ENCODE results near the gene FBXO10.

DNA sequence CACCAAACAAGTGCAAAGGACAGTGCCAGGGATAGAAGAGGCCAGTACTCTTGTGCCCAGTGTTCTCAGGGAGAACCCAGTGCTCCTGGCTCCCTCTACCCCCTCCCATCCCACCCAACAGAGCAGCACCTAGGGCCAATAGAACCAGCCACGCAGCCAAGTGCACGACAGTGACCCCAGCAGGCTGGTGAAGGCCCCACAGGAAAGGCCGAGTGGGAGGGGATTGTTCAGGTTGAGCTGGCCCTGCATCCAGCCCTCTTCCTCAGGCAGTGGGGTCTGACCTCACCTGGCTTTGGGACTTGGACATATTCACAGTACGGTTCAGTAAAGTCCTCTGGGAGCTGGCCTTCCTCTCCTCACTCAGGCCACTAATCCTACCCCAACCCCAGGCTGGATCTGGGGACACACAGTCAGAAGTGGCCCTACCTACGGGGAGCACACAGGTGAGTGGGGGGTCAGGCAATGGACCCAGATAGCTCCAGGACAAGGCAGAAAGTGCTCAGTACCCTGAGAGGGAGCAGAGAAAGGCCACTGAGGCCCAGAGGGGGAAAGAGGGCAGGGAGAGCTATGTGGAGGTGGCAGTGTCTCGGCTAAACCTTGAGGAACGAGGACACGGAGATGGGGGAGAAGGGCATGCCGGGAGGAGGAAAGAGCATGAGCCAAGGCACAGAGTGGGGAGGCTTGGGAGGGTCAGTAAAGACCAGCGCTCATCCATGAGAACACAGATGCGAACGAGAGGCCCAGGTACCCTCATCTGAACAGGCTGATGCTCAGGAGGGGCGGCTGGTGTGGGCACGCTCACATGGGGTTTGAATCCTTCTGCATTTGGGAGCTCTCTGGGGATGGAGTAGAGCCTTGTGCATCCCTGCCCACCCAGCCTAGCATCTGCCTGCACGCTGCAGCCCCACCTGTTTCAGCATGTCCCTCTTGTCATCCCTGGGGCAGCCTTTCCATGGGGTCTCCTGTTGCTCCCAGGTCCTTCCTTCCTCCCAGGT is 64.9 kb downstream of the FBXO10 start:
- TF ChIP-seq, protein P1, sequence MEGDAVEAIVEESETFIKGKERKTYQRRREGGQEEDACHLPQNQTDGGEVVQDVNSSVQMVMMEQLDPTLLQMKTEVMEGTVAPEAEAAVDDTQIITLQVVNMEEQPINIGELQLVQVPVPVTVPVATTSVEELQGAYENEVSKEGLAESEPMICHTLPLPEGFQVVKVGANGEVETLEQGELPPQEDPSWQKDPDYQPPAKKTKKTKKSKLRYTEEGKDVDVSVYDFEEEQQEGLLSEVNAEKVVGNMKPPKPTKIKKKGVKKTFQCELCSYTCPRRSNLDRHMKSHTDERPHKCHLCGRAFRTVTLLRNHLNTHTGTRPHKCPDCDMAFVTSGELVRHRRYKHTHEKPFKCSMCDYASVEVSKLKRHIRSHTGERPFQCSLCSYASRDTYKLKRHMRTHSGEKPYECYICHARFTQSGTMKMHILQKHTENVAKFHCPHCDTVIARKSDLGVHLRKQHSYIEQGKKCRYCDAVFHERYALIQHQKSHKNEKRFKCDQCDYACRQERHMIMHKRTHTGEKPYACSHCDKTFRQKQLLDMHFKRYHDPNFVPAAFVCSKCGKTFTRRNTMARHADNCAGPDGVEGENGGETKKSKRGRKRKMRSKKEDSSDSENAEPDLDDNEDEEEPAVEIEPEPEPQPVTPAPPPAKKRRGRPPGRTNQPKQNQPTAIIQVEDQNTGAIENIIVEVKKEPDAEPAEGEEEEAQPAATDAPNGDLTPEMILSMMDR (IDR thresholded peaks at IDR 0.05; ENCODE audit: insufficient read depth, low read length), result no peak
- no peak for TF ChIP-seq SPI1 (IDR thresholded peaks at IDR 0.05; ENCODE audit: borderline replicate concordance, low read depth)
- TF ChIP-seq, protein P2, sequence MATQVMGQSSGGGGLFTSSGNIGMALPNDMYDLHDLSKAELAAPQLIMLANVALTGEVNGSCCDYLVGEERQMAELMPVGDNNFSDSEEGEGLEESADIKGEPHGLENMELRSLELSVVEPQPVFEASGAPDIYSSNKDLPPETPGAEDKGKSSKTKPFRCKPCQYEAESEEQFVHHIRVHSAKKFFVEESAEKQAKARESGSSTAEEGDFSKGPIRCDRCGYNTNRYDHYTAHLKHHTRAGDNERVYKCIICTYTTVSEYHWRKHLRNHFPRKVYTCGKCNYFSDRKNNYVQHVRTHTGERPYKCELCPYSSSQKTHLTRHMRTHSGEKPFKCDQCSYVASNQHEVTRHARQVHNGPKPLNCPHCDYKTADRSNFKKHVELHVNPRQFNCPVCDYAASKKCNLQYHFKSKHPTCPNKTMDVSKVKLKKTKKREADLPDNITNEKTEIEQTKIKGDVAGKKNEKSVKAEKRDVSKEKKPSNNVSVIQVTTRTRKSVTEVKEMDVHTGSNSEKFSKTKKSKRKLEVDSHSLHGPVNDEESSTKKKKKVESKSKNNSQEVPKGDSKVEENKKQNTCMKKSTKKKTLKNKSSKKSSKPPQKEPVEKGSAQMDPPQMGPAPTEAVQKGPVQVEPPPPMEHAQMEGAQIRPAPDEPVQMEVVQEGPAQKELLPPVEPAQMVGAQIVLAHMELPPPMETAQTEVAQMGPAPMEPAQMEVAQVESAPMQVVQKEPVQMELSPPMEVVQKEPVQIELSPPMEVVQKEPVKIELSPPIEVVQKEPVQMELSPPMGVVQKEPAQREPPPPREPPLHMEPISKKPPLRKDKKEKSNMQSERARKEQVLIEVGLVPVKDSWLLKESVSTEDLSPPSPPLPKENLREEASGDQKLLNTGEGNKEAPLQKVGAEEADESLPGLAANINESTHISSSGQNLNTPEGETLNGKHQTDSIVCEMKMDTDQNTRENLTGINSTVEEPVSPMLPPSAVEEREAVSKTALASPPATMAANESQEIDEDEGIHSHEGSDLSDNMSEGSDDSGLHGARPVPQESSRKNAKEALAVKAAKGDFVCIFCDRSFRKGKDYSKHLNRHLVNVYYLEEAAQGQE (IDR thresholded peaks at IDR 0.05; ENCODE audit: insufficient replicate concordance, low read depth), result no peak
